Fibroblast of the aortic adventitia (primary cell): ENCODE results near the gene GALNT9. TPM values are rescaled to one million over a fixed set of nuclear protein-coding genes. Genes with fewer than 3 reads are reported as not detected.

Source experiments
- DNase-seq: peaks from one replicate; pipeline ENCODE4 v3.0.0-alpha.2; 2010; ENCODE audit warnings: low read depth
- H3K4me3 ChIP-seq: 2 replicates; pipeline ENCODE4 v1.5.1; 2011; ENCODE audit warnings: low read depth, mild to moderate bottlenecking, control low read depth, low read length, moderate library complexity
- total RNA-seq: library from RNA; depleted of rRNA; stranded (reverse); fragments of >200 nt; gene quantifications from 2 replicates; pipeline ENCODE4 v1.2.3, GENCODE V29; 2012; ENCODE audit warnings: low replicate concordance
- TF ChIP-seq, protein P1 (sequence below): IDR thresholded peaks from 2 replicates; pipeline ENCODE4 v1.5.1; 2011; ENCODE audit warnings: mild to moderate bottlenecking, low read length, control low read depth, inconsistent platforms; ENCODE audit not compliant: insufficient read depth

Gene GALNT9
- total RNA-seq, 1 donor, result not detected

DNA sequence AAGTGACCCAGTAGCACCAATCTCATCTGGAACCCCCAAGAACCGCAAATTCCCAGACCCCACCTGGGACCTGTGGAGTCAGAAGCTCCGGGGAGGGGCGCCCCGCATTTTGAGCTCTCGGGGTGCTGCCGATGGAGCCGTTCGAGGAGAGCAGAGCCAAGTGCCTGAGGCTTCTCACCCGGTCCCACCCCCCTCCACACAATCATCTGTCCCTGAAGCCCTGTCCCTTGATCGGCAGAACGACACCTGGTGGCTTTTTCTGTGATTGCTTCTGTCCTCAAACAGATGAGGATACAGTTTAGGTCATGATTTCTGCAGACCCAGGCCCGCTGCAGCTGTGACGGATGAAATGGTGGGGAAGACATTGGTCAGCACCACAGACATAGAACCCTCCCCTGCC lies 110.5 kb downstream of the GALNT9 start:
- TF ChIP-seq, protein P1, sequence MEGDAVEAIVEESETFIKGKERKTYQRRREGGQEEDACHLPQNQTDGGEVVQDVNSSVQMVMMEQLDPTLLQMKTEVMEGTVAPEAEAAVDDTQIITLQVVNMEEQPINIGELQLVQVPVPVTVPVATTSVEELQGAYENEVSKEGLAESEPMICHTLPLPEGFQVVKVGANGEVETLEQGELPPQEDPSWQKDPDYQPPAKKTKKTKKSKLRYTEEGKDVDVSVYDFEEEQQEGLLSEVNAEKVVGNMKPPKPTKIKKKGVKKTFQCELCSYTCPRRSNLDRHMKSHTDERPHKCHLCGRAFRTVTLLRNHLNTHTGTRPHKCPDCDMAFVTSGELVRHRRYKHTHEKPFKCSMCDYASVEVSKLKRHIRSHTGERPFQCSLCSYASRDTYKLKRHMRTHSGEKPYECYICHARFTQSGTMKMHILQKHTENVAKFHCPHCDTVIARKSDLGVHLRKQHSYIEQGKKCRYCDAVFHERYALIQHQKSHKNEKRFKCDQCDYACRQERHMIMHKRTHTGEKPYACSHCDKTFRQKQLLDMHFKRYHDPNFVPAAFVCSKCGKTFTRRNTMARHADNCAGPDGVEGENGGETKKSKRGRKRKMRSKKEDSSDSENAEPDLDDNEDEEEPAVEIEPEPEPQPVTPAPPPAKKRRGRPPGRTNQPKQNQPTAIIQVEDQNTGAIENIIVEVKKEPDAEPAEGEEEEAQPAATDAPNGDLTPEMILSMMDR, result peak; percentile 13
- H3K4me3 ChIP-seq, result no peak overlapping the region
- no peak for DNase-seq

DNA sequence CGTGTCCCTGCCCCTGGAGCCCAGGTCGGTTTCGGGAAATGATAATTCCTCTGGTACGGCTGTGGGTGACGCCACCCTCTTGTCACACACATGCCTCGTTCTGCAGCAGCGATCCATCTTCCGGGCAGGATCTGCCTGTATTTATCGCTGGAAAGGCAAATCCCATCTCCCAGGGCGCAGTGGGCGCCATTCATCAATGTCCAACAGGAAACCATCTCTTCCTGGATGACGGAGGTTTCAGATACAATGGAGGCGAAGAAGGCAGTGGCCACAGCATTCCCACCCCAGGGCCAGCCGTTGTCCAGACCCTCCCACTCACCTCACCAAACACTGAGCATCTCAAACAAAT lies 110.9 kb downstream of the GALNT9 start:
- no peak for DNase-seq
- no peak overlapping the region for H3K4me3 ChIP-seq
- TF ChIP-seq, protein P1, result no peak

GRCh38 chr12:132217800-132218526 lies 111.4 kb downstream of the GALNT9 start:
- TF ChIP-seq, protein P1, result no peak
- no peak overlapping the region for H3K4me3 ChIP-seq
- DNase-seq, result no peak

GRCh38 chr12:132217371-132217770 lies 112.0 kb downstream of the GALNT9 start:
- no peak overlapping the region for H3K4me3 ChIP-seq
- DNase-seq, result no peak
- TF ChIP-seq, protein P1, result no peak

DNA sequence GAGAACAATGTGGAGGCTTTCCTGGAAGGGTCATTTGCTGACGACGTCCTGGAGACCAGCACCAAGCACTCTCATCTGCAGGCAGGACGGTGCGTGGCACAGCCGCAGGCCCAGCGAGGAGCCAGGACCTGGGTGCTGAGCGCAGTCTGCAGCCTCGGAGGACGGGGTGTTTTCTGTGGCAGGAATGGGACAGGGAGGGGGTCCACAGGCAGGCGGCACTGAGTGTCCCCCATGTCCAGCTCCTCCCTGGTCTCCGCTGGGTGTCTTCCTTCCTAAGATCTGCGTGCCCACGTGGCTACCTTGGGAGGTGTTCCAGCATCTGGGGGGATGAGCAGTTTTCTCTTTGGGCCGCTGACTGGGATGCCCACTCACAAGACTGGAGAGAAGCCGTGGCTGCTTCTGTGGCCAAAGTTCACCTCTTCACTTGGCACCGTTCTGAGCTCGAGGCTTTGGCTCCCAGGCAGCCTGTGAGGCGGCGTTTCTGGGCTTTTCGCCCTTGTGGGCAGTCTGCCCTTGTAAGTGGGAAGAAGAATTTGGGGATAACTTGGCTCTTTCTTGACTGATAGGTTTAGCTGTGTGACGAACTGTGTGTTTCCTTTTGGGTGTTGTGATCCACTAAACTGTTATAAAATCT lies 112.9 kb downstream of the GALNT9 start:
- TF ChIP-seq, protein P1, result no peak
- no peak overlapping the region for H3K4me3 ChIP-seq
- DNase-seq, result no peak

DNA sequence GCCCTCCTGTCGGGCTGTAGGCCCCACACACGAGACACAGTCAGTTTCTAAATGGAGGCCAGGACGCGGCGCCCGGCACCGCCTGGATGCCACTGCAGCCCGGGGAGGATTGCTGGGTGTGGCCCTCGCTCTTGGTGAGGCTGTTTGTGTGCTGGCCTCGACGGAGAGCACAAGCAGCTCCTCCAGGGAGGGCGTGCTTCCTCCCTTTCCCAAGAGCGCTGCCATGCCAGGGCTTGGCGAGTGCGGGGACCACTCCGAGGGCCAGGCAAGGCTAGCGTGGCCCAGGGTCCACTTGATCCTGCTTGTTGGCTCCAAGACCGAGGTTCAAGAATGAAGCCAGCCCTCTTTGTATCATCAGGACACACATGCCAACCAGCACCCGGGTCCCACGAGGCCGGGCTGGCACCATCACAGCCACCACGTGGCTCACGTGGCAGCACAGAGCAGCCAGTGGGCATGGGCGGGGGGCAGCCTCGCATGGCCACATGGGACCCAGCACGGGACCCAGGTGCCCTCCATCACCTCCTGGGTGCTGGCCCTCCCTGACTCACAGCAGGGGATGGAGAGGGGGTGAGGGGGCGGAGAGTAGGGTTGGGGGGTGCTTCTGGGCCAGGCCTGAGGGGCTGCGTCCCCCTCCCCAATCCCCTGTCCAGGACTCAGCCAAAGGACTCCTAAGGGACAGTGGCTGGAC lies 113.9 kb downstream of the GALNT9 start:
- TF ChIP-seq, protein P1, result no peak
- no peak for DNase-seq
- H3K4me3 ChIP-seq, result no peak overlapping the region
